ENCODE data around the gene HARS1.
"Not testable (repeated sequence)": the region's sequence is repeated elsewhere in the genome, so short reads cannot be mapped to it uniquely, and the experiment has no call there.

The HARS1 gene

DNA sequence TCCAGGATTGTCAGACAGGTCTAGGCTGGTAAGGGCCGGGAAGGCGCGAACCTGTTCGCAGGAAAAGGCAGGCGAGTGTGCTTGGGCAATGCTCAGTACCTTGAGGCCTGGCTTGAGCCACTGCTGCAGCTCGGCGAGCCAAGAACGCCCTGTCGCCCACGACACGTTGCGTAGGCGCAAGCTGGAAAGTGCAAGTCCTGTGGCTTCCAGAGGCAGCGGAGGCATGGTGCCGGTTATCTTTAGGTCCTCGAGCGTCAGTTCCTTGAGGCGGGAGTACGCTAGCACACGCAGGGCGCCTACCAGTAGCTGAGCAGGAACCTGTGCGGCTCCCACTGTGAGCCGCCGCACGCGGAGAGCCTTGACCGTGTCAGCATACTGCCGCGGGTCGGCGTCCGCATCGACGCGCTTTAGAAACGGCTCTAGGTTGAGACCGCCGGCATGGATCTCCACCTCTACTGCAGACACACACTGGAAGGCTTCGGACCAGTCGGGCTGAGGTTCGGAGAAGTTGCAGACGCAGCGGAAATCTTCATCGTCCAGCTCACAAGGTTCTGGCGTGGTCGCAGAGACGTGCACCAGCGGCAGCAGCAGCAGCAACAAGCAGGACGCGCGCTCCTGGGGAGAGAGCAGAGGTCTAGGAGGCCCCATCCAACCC lies 58.7 kb downstream of the HARS1 start:
- peak; percentile 32 to 35 for DNase-seq

DNA sequence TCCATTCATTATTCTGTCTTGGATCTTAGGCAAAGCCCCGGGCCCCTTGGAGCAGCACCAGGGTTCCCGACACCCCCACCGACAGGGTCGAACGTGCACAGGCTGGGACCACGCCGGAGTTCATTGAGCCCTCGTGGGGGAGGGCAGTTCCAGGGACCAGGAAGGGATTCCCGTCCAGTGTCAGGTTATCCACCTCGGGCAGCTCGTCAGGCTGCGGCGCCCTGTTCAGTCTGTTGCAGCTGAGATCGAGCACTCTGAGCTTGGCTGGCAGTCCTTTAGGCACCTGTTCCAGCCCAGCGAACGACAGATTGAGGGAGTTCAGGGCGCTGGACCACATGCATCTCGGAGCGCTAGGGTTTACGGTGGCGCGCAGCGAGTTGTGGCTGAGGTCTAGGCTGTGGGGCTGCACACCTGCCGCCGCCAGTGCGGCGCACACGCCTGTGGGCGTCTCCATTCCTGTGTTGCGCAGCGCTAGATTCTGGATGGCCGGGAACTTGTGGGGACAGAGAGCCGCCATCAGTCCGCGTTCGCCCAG lies 59.3 kb downstream of the HARS1 start:
- DNase-seq: peak in 1 of 2 donors; percentile 26

DNA sequence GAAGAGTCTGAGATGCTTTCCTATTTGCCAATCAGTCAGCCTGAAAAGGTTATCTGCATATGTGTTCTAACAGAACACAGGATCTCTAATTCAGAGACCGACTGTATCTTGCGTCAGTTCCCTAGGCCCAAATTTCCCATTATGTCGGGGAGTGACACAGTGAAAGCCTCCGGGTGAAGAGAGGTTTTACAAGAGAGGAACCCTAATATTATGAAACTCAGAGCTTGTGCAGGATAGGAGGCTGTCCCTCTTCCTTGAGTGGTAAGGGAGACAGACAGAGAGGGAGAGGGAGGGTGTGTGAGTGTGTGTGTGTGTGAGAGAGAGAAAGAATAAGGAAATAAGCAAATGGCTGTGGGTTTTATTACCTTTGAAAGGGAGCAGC lies 60.1 kb downstream of the HARS1 start:
- no peak for DNase-seq

DNA sequence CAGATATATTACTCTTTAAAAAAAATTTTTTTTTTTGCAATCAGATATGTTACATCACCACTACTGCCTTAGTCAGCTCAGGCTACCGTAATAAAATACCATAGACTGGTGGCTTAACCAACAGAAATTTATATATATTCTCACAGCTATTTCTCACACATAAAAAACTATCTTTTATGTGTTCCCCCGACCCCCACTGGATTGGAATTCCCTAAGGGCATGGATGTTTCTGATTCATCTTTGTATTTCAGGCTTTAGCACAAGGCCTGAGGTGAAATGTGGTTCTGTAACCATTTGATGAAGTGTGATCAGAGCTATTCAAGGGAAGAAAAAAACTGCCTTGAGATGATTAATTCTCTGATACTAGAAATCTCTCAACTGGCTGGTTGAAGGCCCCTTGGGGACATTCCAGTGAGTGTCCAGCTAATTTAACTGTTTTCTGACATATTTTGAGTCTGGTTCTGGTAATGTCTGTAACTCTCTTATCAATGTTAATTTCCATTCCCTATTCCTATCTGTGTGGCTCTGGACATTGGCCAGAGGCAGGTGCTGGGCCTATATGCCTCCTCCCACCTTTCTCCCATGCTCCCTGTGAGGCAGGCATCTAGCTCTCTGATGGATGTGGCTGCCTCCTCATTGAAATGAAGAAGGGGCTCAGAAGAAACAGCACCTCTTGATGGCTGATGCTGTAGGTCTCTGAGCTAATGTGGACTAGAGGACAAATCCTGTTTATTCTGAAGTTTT lies 60.7 kb downstream of the HARS1 start:
- no peak for DNase-seq

DNA sequence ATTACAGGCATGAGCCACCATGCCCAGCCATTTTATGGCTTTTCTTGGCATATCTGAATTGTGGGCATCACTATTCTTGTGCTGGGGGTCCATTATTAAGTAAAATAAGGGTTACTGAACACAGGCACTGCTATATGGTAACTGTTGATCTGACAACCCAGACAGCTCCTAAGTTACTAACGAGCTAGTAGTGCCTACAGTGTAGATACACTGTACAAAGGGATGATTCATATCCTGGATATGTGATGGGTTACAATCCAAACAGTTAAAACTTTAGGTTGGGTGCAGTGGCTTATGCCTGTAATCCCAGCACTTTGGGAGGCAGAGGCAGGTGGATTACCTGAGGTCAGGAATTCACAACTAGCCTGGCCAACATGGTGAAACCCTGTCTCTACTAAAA lies 62.5 kb downstream of the HARS1 start:
- DNase-seq: no peak

DNA sequence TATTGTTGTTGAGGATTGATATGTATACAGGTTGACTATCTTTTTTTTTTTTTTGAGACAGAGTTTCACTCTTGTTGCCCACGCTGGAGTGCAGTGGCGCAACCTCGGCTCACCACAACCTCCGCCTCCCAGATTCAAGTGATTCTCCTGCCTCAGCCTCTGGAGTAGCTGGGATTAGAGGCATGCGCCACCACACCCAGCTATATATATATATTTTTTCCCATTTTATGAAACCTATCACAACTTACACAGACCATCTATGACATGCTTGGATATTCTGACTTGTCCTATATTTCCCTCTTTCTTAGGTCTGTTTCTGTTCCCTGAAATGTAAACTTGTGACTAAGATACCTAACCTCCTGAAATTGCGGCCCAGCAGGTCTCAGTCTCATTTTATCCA lies 63.2 kb downstream of the HARS1 start:
- DNase-seq: no peak

DNA sequence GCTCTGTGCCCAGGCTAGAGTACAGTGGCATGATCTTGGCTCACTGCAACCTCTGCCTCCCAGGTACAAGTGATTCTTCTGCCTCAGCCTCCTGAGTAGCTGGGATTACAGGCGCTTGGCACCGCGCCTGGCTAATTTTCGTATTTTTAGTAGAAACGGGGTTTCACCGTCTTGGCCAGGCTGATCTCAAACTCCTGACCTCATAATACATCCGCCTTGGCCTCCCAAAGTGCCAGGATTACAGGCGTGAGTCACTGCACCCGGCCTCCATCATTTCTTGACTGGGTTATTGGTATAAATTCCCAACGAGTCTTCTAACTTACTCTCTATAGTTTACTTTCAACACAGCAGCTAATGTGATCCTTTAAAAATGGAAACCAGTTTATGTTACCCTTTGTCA lies 66.3 kb downstream of the HARS1 start:
- not testable (repeated sequence) for DNase-seq

Measured in stimulated activated CD4-positive, alpha-beta T cell treated with anti-CD3 and anti-CD28 coated beads, Interleukin-2, amount 100 ng/mL, for 48 hours (primary cell).